ENCODE results near the gene ZNF524. TPM values are rescaled to one million over a fixed set of nuclear protein-coding genes. Genes with fewer than 3 reads are reported as not detected.

The ZNF524 gene
- total and polyA plus RNA-seq, 7 donors: 24.5 to 49.2 (median 37.1) TPM

GRCh38 chr19:55602104-55603001, 2.3 kb downstream of the ZNF524 start:
- no peak for TF ChIP-seq CTCF (IDR thresholded peaks at IDR 0.05)
- no peak for TF ChIP-seq POLR2A (IDR thresholded peaks at IDR 0.05)
- no peak for TF ChIP-seq EP300 (IDR thresholded peaks at IDR 0.05)
- no peak for TF ChIP-seq POLR2AphosphoS5 (IDR thresholded peaks at IDR 0.05)
- H3K27ac ChIP-seq: peak overlapping the region in 1 of 4 donors; percentile 98
- peaks cover 0 to 44% (median 33%) of the 10 kb centered on the region in 4 donors for H3K4me1 ChIP-seq
- WGBS, 2 donors: 96% methylated on average over 60 of the region's 60 CpGs
- DNase-seq: no peak
- H3K27me3 ChIP-seq: no peaks in the 10 kb centered on the region
- peaks cover 0 to 4% (median 2%) of the 10 kb centered on the region in 4 donors for H3K36me3 ChIP-seq
- no peaks in the 10 kb centered on the region for H3K9me3 ChIP-seq
- H3K4me3 ChIP-seq: no peak overlapping the region
- intact Hi-C loops (cut with DNase I): no loop called here

GRCh38 chr19:55603115-55603514, 3.0 kb downstream of the ZNF524 start:
- no peak for TF ChIP-seq POLR2AphosphoS5 (IDR thresholded peaks at IDR 0.05)
- no peak for TF ChIP-seq CTCF (IDR thresholded peaks at IDR 0.05)
- TF ChIP-seq POLR2A (IDR thresholded peaks at IDR 0.05): no peak
- no peak for TF ChIP-seq EP300 (IDR thresholded peaks at IDR 0.05)
- Histone ChIP-seq H3K4me3 (no peak overlapping the region), H3K27me3 (no peaks in the 10 kb centered on the region), H3K36me3 (peaks cover 0 to 3% (median 0%) of the 10 kb centered on the region in 4 donors), H3K27ac (peak overlapping the region in 1 of 4 donors; percentile 95), H3K4me1 (peaks cover 0 to 44% (median 37%) of the 10 kb centered on the region in 4 donors), H3K9me3 (no peaks in the 10 kb centered on the region)
- WGBS, 2 donors: 92 to 94% methylated on average over 21 of the region's 21 CpGs
- intact Hi-C loops (cut with DNase I): no loop called here
- no peak for DNase-seq

GRCh38 chr19:55603581-55604292, 3.6 kb downstream of the ZNF524 start:
- TF ChIP-seq EP300 (IDR thresholded peaks at IDR 0.05): no peak
- TF ChIP-seq POLR2AphosphoS5 (IDR thresholded peaks at IDR 0.05): no peak
- TF ChIP-seq CTCF (IDR thresholded peaks at IDR 0.05): no peak
- TF ChIP-seq POLR2A (IDR thresholded peaks at IDR 0.05): no peak
- H3K27ac ChIP-seq: peak overlapping the region; percentile 95 to 98 (median 96)
- WGBS, 2 donors: 71 to 79% methylated on average over 22 of the region's 22 CpGs
- H3K27me3 ChIP-seq: no peaks in the 10 kb centered on the region
- no peak overlapping the region for H3K4me3 ChIP-seq
- intact Hi-C loops (cut with DNase I): no loop called here
- no peaks in the 10 kb centered on the region for H3K9me3 ChIP-seq
- DNase-seq: no peak
- H3K36me3 ChIP-seq: peaks cover 0 to 3% (median 0%) of the 10 kb centered on the region in 4 donors
- H3K4me1 ChIP-seq: peaks cover 0 to 44% (median 37%) of the 10 kb centered on the region in 4 donors

- Histone ChIP-seq H3K27ac (peak overlapping the region; percentile 95 to 98 (median 96)), H3K36me3 (peaks cover 0 to 12% (median 6%) of the 10 kb centered on the region in 4 donors), H3K4me3 (peak overlapping the region; percentile 79 to 94 (median 90)), H3K9me3 (no peaks in the 10 kb centered on the region), H3K27me3 (no peaks in the 10 kb centered on the region), H3K4me1 (peaks cover 0 to 44% (median 37%) of the 10 kb centered on the region in 4 donors)
- 0% methylated on average over 43 of the region's 43 CpGs for WGBS, 2 donors
- intact Hi-C loops (cut with DNase I): no loop called here
- no peak for TF ChIP-seq CTCF (IDR thresholded peaks at IDR 0.05)
- peak in 3 of 4 donors; percentile 42 to 73 (median 55) for TF ChIP-seq POLR2AphosphoS5 (IDR thresholded peaks at IDR 0.05)
- TF ChIP-seq EP300 (IDR thresholded peaks at IDR 0.05): peak in 1 of 4 donors; percentile 57
- peak in 1 of 2 donors; percentile 7 for TF ChIP-seq POLR2A (IDR thresholded peaks at IDR 0.05)
- DNase-seq: peak; percentile 99
These were observed 5.1 kb downstream of the ZNF524 start for GRCh38 chr19:55605207-55605636.
